GM18505 (cell line): Measurements from ENCODE around the gene TMEM252.

ENCODE experiments used
- ATAC-seq: cut with Tn5 transposase; IDR thresholded peaks from one replicate; pipeline ENCODE4 v1.9.1; 2021; ENCODE audit not compliant: unreplicated experiment
- POLR2A ChIP-seq: IDR thresholded peaks from 4 replicates; pipeline ENCODE4 v1.6.1; 2011; ENCODE audit warnings: borderline replicate concordance; ENCODE audit not compliant: insufficient read depth, insufficient read length; ENCODE audit errors: extremely low read depth

Gene TMEM252

GRCh38 chr9:68540712-68541535, at the start of gene TMEM252:
Gene TMEM252 (minus strand): TSS chr9:68540883. CDS start chr9:68540814, 69 bp downstream.
- no peak for ATAC-seq
- no peak for TF ChIP-seq POLR2A

- no peak for ATAC-seq
- TF ChIP-seq POLR2A, result no peak
Observed at GRCh38 chr9:68585034-68585761, 44.5 kb upstream of the TMEM252 start.

GRCh38 chr9:68584189-68585033, 43.7 kb upstream of the TMEM252 start:
- no peak for TF ChIP-seq POLR2A
- peak; percentile 73 for ATAC-seq

- TF ChIP-seq POLR2A, result no peak
- ATAC-seq, result no peak
Observed at GRCh38 chr9:68581696-68582095, 41.0 kb upstream of the TMEM252 start.

GRCh38 chr9:68577774-68578591, 37.3 kb upstream of the TMEM252 start:
- ATAC-seq, result peak; percentile 93
- no peak for TF ChIP-seq POLR2A

GRCh38 chr9:68575817-68576216, 35.1 kb upstream of the TMEM252 start:
- TF ChIP-seq POLR2A, result no peak
- no peak for ATAC-seq

GRCh38 chr9:68574150-68574549, 33.5 kb upstream of the TMEM252 start:
- TF ChIP-seq POLR2A, result no peak

GRCh38 chr9:68567565-68567964, 26.9 kb upstream of the TMEM252 start:
- ATAC-seq, result no peak
- TF ChIP-seq POLR2A, result no peak

More at GRCh38 chr9:68574150-68574549, 33.5 kb upstream of the TMEM252 start:
- ATAC-seq, result no peak

GRCh38 chr9:68562461-68562860, 21.8 kb upstream of the TMEM252 start:
- ATAC-seq, result no peak
- TF ChIP-seq POLR2A, result no peak

GRCh38 chr9:68560071-68560844, 19.6 kb upstream of the TMEM252 start:
- no peak for TF ChIP-seq POLR2A
- ATAC-seq, result peak; percentile 50

GRCh38 chr9:68558545-68558944, 17.9 kb upstream of the TMEM252 start:
- no peak for ATAC-seq
- no peak for TF ChIP-seq POLR2A

- TF ChIP-seq POLR2A, result no peak
- ATAC-seq, result no peak
Observed at GRCh38 chr9:68555437-68556150, 14.9 kb upstream of the TMEM252 start.
